H1 (cell line): ENCODE results near the gene METTL1. TPM values are rescaled to one million over a fixed set of nuclear protein-coding genes. Genes with fewer than 3 reads are reported as not detected.

ENCODE experiments used
- ASH2L ChIP-seq: fragments of 200-600, 300-600 bp; sonication (generic); IDR thresholded peaks from one replicate; pipeline ENCODE4 v1.7.1; 2017; ENCODE audit warnings: low read length
- CEBPB ChIP-seq: IDR thresholded peaks from 2 replicates; pipeline ENCODE4 v1.6.1; 2012; ENCODE audit warnings: low read depth, low read length
- E2F6 ChIP-seq: IDR thresholded peaks from 2 replicates; pipeline ENCODE4 v1.6.1; 2012; ENCODE audit warnings: inconsistent platforms
- POLR2A ChIP-seq, 2 experiments: IDR thresholded peaks; 1 replicate in 1 of 2; 2 replicates in 1 of 2; pipeline ENCODE4 v1.6.1; 2011; ENCODE audit warnings: low read depth in 2 of 2, low read length in 2 of 2, mild to moderate bottlenecking in 2 of 2; ENCODE audit errors: control extremely low read depth in 1 of 2
- SAP30 ChIP-seq: fragments of 300-600 bp; sonication (generic); IDR thresholded peaks from 2 replicates; pipeline ENCODE4 v1.7.1; 2012; ENCODE audit warnings: low read length, moderate library complexity, mild to moderate bottlenecking, inconsistent platforms; ENCODE audit not compliant: insufficient read depth, insufficient replicate concordance
- SIX5 ChIP-seq: IDR thresholded peaks from 2 replicates; pipeline ENCODE4 v1.6.1; 2011; ENCODE audit warnings: mild to moderate bottlenecking, low read depth, low read length
- SP2 ChIP-seq: IDR thresholded peaks from 2 replicates; pipeline ENCODE4 v1.6.1; 2012; ENCODE audit warnings: mild to moderate bottlenecking, low read length, inconsistent platforms
- polyA plus RNA-seq, 7 experiments: library from polyadenylated mRNA; depleted of rRNA in 3 of 7; stranded (reverse) in 5 of 7; unstranded in 2 of 7; fragments of >200 nt in 5 of 7; fragments of 200-250 nt in 2 of 7; gene quantifications; 1 replicate in 5 of 7; 2 replicates in 1 of 7; 4 replicates in 1 of 7; pipeline versions ENCODE4 v1.2.1 to v1.2.3, GENCODE V29; 2011 to 2013; ENCODE audit warnings: missing spikeins in 2 of 7, mixed read lengths in 2 of 7
- total RNA-seq: library from RNA; stranded (reverse); fragmentation: NEBNext Ultra II Directional; extraction: Animal tissue kit (Norgen Biotek cat#: 25700); gene quantifications from 2 replicates; pipeline ENCODE4 v1.2.1, GENCODE V29; 2021

Gene METTL1
- total and polyA plus RNA-seq, 2 of the 8 experiments (the other 6 are each of a cell fraction or from before 2014, with no cell fraction given) = 40.5 to 46.0 TPM

GRCh38 chr12:57733928-57734327, 38.0 kb downstream of the METTL1 start (continued):
- TF ChIP-seq POLR2A (IDR thresholded peaks at IDR 0.05; ENCODE audit: control extremely low read depth in 1 of 2, low read depth in 2 of 2, low read length in 2 of 2) (no peak), SAP30 (no peak), E2F6 (no peak), SIX5 (no peak), SP2 (no peak), CEBPB (no peak), ASH2L (no peak)
- TF ChIP-seq, all 59 proteins: peak for 0
